H1 (cell line): ENCODE data around the gene IFNG-AS1. TPM values are rescaled to one million over a fixed set of nuclear protein-coding genes. Genes with fewer than 3 reads are reported as not detected.

ENCODE experiments used
- SP2 ChIP-seq: IDR thresholded peaks from 2 replicates; pipeline ENCODE4 v1.6.1; 2012; ENCODE audit warnings: mild to moderate bottlenecking, low read length, inconsistent platforms
- TAF7 ChIP-seq: optimal IDR thresholded peaks from 2 replicates; pipeline ENCODE3; 2011; ENCODE audit warnings: low read depth, mild to moderate bottlenecking, inconsistent platforms, low read length, moderate library complexity, borderline replicate concordance
- polyA plus RNA-seq, 7 experiments: library from polyadenylated mRNA; depleted of rRNA in 3 of 7; stranded (reverse) in 5 of 7; unstranded in 2 of 7; fragments of >200 nt in 5 of 7; fragments of 200-250 nt in 2 of 7; gene quantifications; 1 replicate in 5 of 7; 2 replicates in 1 of 7; 4 replicates in 1 of 7; pipeline versions ENCODE4 v1.2.1 to v1.2.3, GENCODE V29; 2011 to 2013; ENCODE audit warnings: missing spikeins in 2 of 7, mixed read lengths in 2 of 7
- total RNA-seq: library from RNA; stranded (reverse); fragmentation: NEBNext Ultra II Directional; extraction: Animal tissue kit (Norgen Biotek cat#: 25700); gene quantifications from 2 replicates; pipeline ENCODE4 v1.2.1, GENCODE V29; 2021

IFNG-AS1 gene
- total and polyA plus RNA-seq, 2 of the 8 experiments (the other 6 are each of a cell fraction or from before 2014, with no cell fraction given) = not detected

DNA sequence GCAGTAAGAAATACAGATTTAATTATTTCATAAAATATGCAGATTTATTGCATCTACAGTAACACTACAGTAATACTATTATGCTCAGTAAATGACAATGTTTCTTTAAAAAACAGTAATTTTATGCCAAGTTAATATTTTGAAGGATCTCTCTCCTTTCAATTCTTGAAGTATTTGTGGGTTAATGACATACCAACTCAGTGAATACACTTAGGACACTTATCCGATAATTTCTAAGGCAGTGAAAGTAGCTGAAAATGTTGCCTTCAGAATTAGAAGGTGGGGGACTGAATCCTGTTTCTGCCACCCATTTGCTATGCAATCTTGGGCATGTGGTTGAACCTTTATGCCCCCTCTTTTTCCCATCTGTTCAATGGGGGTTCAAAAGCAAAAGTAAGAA is 24.8 kb upstream of the IFNG-AS1 start (continued):
- no peak for TF ChIP-seq TAF7
- no peak for TF ChIP-seq SP2
